Measurements from ENCODE around the gene MAP1A.

DNA sequence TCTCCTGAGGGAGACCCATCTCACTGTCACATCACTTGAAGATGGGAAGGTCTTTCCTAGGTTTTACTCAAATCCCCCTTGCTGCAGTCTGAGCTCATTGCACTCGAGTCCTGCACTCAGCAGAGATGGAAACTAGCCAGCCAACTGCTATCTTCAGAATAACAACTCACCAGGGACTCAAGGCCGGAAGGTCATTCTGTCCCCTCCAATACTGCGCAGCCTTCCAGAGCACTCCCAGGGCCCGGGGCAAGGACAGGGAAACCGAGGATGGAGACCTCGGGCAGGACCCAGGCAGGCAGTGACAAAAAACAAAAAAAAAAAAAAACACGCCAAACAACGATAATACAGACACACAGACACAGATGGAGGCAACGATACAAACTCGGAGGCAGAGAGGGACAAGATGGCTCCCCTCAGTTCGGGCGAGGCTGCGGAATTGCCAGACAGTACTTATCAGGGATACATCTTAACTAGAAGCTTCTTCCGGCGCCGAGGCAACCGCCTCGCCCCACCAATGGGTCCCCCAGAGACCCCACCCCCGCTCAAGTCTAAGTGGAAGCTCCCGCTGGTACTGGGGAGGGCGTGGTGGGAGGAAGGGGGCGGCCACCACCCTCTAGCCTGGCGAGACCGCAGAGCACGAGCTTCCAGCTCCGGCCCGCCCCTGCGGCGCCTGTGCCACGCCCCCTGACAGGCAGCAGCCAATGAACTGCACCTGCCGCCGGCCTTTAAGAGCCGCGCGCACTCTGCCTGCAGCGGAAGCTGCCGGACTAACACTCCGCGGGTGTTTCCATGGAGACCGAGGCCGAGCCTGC, 7.0 kb upstream of the MAP1A start:
- no peak for TF ChIP-seq EZH2 (IDR thresholded peaks at IDR 0.05; ENCODE audit: low read length)
- TF ChIP-seq CTCF (optimal IDR thresholded peaks at IDR 0.05 in 1 of 3, IDR thresholded peaks at IDR 0.05 in 1 of 3, conservative IDR thresholded peaks at IDR 0.05 in 1 of 3; ENCODE audit: extremely low read depth in 1 of 3, insufficient read depth in 2 of 3, low read length in 3 of 3) = peak in 2 of 3 experiments; percentile 12 to 15
